ENCODE results near the gene SPACA5B.
"Not testable (repeated sequence)": the region's sequence is repeated elsewhere in the genome, so short reads cannot be mapped to it uniquely, and the experiment has no call there.

DNA sequence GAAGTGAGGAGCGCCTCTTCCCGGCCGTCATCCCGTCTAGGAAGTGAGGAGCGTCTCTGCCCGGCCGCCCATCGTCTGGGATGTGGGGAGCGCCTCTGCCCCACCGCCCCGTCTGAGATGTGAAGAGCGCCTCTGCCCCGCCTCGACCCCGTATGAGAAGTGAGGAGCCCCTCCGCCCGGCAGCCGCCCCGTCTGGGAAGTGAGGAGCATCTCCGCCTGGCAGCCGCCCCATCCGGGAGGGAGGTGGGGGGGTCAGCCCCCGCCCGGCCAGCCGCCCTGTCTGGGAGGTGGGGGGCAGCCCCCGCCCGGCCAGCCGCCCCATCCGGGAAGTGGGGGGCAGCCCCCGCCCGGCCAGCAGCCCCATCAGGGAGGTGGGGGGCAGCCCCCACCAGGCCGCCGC lies 8.7 kb downstream of the SPACA5B start:
- TF ChIP-seq, protein P1, sequence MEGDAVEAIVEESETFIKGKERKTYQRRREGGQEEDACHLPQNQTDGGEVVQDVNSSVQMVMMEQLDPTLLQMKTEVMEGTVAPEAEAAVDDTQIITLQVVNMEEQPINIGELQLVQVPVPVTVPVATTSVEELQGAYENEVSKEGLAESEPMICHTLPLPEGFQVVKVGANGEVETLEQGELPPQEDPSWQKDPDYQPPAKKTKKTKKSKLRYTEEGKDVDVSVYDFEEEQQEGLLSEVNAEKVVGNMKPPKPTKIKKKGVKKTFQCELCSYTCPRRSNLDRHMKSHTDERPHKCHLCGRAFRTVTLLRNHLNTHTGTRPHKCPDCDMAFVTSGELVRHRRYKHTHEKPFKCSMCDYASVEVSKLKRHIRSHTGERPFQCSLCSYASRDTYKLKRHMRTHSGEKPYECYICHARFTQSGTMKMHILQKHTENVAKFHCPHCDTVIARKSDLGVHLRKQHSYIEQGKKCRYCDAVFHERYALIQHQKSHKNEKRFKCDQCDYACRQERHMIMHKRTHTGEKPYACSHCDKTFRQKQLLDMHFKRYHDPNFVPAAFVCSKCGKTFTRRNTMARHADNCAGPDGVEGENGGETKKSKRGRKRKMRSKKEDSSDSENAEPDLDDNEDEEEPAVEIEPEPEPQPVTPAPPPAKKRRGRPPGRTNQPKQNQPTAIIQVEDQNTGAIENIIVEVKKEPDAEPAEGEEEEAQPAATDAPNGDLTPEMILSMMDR (IDR thresholded peaks at IDR 0.05): not testable (repeated sequence)
- TF ChIP-seq POLR2A (IDR thresholded peaks at IDR 0.05): not testable (repeated sequence)
